SK-N-MC (cell line): ENCODE data around the gene ZNF555.
"Not testable (repeated sequence)": the region's sequence is repeated elsewhere in the genome, so short reads cannot be mapped to it uniquely, and the experiment has no call there.

Experiments
- DNase-seq: peaks from one replicate; pipeline ENCODE4 v3.0.0-alpha.2; 2011; ENCODE audit warnings: low read depth, low spot score
- H3K27ac ChIP-seq: fragments of 200-600 bp; sonication (generic); 2 replicates; pipeline ENCODE4 v1.5.1; 2016; ENCODE audit warnings: mixed run types
- H3K36me3 ChIP-seq: fragments of 200-600 bp; sonication (generic); 2 replicates; pipeline ENCODE4 v1.6.1; 2017; ENCODE audit warnings: antibody characterized with exemption, low read length, mixed read lengths; ENCODE audit not compliant: insufficient read depth
- H3K4me3 ChIP-seq: fragments of 200-600 bp; sonication (generic); 2 replicates; pipeline ENCODE4 v1.5.1; 2016
- H3K9ac ChIP-seq: fragments of 200-600 bp; sonication (generic); 2 replicates; pipeline ENCODE4 v1.8.0; 2017; ENCODE audit warnings: mixed run types, mixed read lengths; ENCODE audit not compliant: insufficient read length
- H3K9me3 ChIP-seq: fragments of 200-600 bp; sonication (generic); 2 replicates; pipeline ENCODE4 v1.6.1; 2017; ENCODE audit warnings: low read depth, mild to moderate bottlenecking, antibody characterized with exemption, low read length, moderate library complexity, mixed read lengths
- EZH2 ChIP-seq: fragments of 200-600 bp; sonication (generic); IDR thresholded peaks from one replicate; pipeline ENCODE4 v1.6.1; 2017; ENCODE audit warnings: antibody characterized with exemption
- FOXP2 ChIP-seq: optimal IDR thresholded peaks from 2 replicates; pipeline ENCODE3; 2011; ENCODE audit warnings: mild to moderate bottlenecking, moderate library complexity; ENCODE audit not compliant: insufficient read depth; ENCODE audit errors: extremely low read length, control extremely low read depth
- POLR2AphosphoS5 ChIP-seq: IDR thresholded peaks from 2 replicates; pipeline ENCODE4 v1.6.1; 2012; ENCODE audit warnings: mild to moderate bottlenecking, low read depth, low read length, borderline replicate concordance

Gene ZNF555

GRCh38 chr19:2865334-2866100 is 24.2 kb downstream of the ZNF555 start:
- no peak for DNase-seq
- H3K36me3 ChIP-seq = no peaks in the 10 kb centered on the region
- no peak overlapping the region for H3K4me3 ChIP-seq
- no peak overlapping the region for H3K27ac ChIP-seq
- TF ChIP-seq EZH2 (no peak), FOXP2 (no peak), POLR2AphosphoS5 (no peak)
- H3K9me3 ChIP-seq = no peaks in the 10 kb centered on the region
- no peak overlapping the region for H3K9ac ChIP-seq

- Histone ChIP-seq H3K36me3 (no peaks in the 10 kb centered on the region), H3K4me3 (no peak overlapping the region), H3K27ac (no peak overlapping the region), H3K9ac (no peak overlapping the region), H3K9me3 (no peaks in the 10 kb centered on the region)
- no peak for DNase-seq
- TF ChIP-seq FOXP2 = no peak
- TF ChIP-seq EZH2 = no peak
- TF ChIP-seq POLR2AphosphoS5 = no peak
These were observed 25.3 kb downstream of the ZNF555 start for GRCh38 chr19:2866495-2867024.

GRCh38 chr19:2867025-2867991 is 26.0 kb downstream of the ZNF555 start, which contains the start of gene ZNF556:
Gene ZNF556, plus strand, starts transcription at chr19:2867335. Its CDS starts 87 bp downstream, at chr19:2867422.
- TF ChIP-seq POLR2AphosphoS5 = no peak
- TF ChIP-seq EZH2 = no peak
- no peak for TF ChIP-seq FOXP2
- Histone ChIP-seq H3K36me3 (no peaks in the 10 kb centered on the region), H3K27ac (no peak within 1 kb of the TSS), H3K4me3 (no peak within 1 kb of the TSS), H3K9me3 (no peaks in the 10 kb centered on the region), H3K9ac (no peak within 1 kb of the TSS)
- no peak for DNase-seq

- Histone ChIP-seq H3K27ac (no peak overlapping the region), H3K9ac (no peak overlapping the region), H3K4me3 (no peak overlapping the region), H3K36me3 (no peaks in the 10 kb centered on the region), H3K9me3 (no peaks in the 10 kb centered on the region)
- no peak for DNase-seq
- no peak for TF ChIP-seq POLR2AphosphoS5
- TF ChIP-seq FOXP2 = no peak
- no peak for TF ChIP-seq EZH2
These were observed 28.3 kb downstream of the ZNF555 start for GRCh38 chr19:2869618-2870017.

- DNase-seq, H3K9me3 ChIP-seq, H3K4me3 ChIP-seq, H3K27ac ChIP-seq, H3K9ac ChIP-seq, H3K36me3 ChIP-seq: not testable (repeated sequence)
These were observed 30.9 kb downstream of the ZNF555 start for GRCh38 chr19:2872175-2872574.

- TF ChIP-seq POLR2AphosphoS5 = no peak
- TF ChIP-seq FOXP2 = no peak
These were observed 36.4 kb downstream of the ZNF555 start for GRCh38 chr19:2877398-2878331.

GRCh38 chr19:2883686-2884439 is 42.6 kb downstream of the ZNF555 start:
- H3K9ac ChIP-seq = no peak overlapping the region
- H3K4me3 ChIP-seq = no peak overlapping the region
- DNase-seq = no peak
- TF ChIP-seq FOXP2 = no peak
- no peak for TF ChIP-seq EZH2
- no peak overlapping the region for H3K27ac ChIP-seq
- no peaks in the 10 kb centered on the region for H3K9me3 ChIP-seq
- no peaks in the 10 kb centered on the region for H3K36me3 ChIP-seq

More at GRCh38 chr19:2877398-2878331, 36.4 kb downstream of the ZNF555 start:
- Histone ChIP-seq H3K4me3 (no peak overlapping the region), H3K9ac (no peak overlapping the region), H3K27ac (no peak overlapping the region), H3K9me3 (no peaks in the 10 kb centered on the region), H3K36me3 (no peaks in the 10 kb centered on the region)
- DNase-seq = no peak

- TF ChIP-seq EZH2 = no peak
- no peak for TF ChIP-seq FOXP2
- no peak for TF ChIP-seq POLR2AphosphoS5
- Histone ChIP-seq H3K9me3 (no peaks in the 10 kb centered on the region), H3K36me3 (no peaks in the 10 kb centered on the region), H3K27ac (no peak overlapping the region), H3K9ac (no peak overlapping the region), H3K4me3 (no peak overlapping the region)
- no peak for DNase-seq
These were observed 44.5 kb downstream of the ZNF555 start for GRCh38 chr19:2885736-2886135.
